ENCODE data around the gene SF3A2.
A peak's percentile ranks its signal among the peaks of the same experiment; 100 is the strongest.
"Not testable (repeated sequence)": the region's sequence is repeated elsewhere in the genome, so short reads cannot be mapped to it uniquely, and the experiment has no call there.

SF3A2 gene

DNA sequence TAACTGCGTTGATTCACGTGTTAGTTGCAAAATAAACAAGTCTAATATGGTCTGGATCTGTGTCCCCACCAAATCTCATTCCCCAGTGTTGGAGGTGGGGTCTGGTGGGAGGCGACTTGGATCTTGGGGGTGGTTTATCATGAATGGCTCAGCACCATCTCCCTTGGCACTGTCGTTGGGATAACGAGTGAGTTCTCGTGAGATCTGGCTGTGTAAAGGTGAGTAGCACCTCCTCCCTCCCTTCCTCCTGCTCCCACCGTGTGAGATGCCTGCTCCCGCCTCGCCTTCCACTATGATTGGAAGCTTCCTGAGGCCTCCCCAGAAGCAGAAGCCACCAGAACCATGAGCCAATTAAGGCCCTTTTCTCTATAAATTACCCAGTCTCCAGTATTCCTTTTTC is 40.5 kb downstream of the SF3A2 start:
- H3K4me1 ChIP-seq (ENCODE audit: control insufficient read depth, insufficient read depth, low read length) = peaks cover 42% of the 10 kb centered on the region

DNA sequence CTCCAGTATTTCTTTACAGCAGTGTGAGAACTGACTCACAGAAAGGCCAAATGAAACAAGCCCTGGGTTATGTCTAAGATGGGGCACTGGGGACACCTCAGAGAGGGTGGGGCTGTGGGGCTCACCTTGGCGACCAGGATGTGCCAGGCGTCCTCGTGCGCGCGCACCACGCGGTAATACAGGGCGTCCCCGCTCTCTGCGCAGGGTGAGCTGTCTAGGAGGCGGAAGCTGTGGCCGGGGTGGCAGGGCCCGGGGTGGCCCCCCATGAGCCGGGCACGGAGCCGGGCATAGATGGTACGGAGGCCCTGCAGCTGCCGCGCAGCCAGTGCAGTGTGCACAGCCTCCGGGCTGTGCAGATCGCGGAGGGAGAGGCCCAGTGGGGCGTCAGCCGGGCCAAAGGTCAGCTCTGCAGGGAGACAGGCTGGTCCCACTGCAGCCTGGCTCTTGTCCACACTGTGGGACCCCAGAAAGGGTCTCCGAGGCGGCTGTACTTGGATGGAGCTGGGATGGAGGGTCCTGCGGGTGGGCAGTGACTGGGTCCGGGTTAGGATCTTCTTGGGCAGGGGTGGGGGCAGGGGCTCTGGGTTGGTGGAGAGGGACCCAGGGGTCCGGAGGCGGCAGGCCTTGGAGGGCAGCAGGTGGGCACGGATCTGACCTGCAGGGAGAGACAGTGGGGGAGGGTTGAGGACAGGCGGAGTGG is 42.0 kb downstream of the SF3A2 start:
- Histone ChIP-seq H3K36me3 (ENCODE audit: insufficient read depth, low read length) (peaks cover 14% of the 10 kb centered on the region), H3K9me3 (replicated peaks; ENCODE audit: low read length) (no peaks in the 10 kb centered on the region), H3K4me1 (ENCODE audit: control insufficient read depth, insufficient read depth, low read length) (peaks cover 30% of the 10 kb centered on the region), H3K4me2 (ENCODE audit: low read length) (no peak overlapping the region), H3K9ac (ENCODE audit: low read depth, low read length) (no peak overlapping the region), H3K4me3 (ENCODE audit: low read length) (no peak overlapping the region), H3K27me3 (ENCODE audit: control insufficient read depth, insufficient read depth, low read length) (no peaks in the 10 kb centered on the region)

More for the DNA sequence above, 40.5 kb downstream of the SF3A2 start:
- no peak overlapping the region for H3K4me2 ChIP-seq (ENCODE audit: low read length)
- peaks cover 25% of the 10 kb centered on the region for H3K36me3 ChIP-seq (ENCODE audit: insufficient read depth, low read length)
- no peak overlapping the region for H3K9ac ChIP-seq (ENCODE audit: low read depth, low read length)
- no peaks in the 10 kb centered on the region for H3K9me3 ChIP-seq (replicated peaks; ENCODE audit: low read length)
- H3K27me3 ChIP-seq (ENCODE audit: control insufficient read depth, insufficient read depth, low read length) = no peaks in the 10 kb centered on the region
- H3K4me3 ChIP-seq (ENCODE audit: low read length) = no peak overlapping the region

- peaks cover 14% of the 10 kb centered on the region for H3K4me1 ChIP-seq (ENCODE audit: control insufficient read depth, insufficient read depth, low read length)
- H3K9me3 ChIP-seq (replicated peaks; ENCODE audit: low read length) = no peaks in the 10 kb centered on the region
- H3K4me3 ChIP-seq (ENCODE audit: low read length) = no peak overlapping the region
- peaks cover under 1% of the 10 kb centered on the region for H3K36me3 ChIP-seq (ENCODE audit: insufficient read depth, low read length)
- H3K27me3 ChIP-seq (ENCODE audit: control insufficient read depth, insufficient read depth, low read length) = no peaks in the 10 kb centered on the region
- no peak overlapping the region for H3K9ac ChIP-seq (ENCODE audit: low read depth, low read length)
- no peak overlapping the region for H3K4me2 ChIP-seq (ENCODE audit: low read length)
These were observed 44.1 kb downstream of the SF3A2 start for GRCh38 chr19:2280633-2281264.

DNA sequence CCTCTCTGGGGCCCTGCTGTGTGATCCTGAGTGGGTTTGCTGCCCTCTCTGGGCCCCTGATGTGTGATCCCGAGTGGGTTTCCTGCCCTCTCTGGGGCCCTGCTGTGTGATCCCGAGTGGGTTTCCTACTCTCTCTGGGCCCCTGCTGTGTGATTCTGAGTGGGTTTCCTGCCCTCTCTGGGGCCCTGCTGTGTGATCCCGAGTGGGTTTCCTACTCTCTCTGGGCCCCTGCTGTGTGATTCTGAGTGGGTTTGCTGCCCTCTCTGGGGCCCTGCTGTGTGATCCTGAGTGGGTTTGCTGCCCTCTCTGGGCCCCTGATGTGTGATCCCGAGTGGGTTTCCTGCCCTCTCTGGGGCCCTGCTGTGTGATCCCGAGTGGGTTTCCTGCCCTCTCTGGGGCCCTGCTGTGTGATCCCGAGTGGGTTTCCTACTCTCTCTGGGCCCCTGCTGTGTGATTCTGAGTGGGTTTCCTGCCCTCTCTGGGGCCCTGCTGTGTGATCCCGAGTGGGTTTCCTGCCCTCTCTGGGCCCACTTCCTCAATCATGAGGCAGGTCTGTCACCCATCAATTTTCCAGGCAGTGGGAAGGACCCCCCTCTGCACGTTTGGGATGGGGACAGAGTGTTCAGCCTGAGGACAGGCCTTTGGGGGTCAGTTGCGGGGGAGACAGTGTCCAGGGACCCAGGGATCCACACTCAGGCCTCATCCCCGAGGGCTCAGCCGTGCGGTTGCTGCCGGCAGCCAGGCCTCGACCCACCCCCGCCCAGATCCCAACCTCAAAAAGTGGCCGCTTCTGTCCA is 44.8 kb downstream of the SF3A2 start:
- not testable (repeated sequence) for H3K9ac ChIP-seq (ENCODE audit: low read depth, low read length); H3K27me3 ChIP-seq (ENCODE audit: control insufficient read depth, insufficient read depth, low read length); H3K36me3 ChIP-seq (ENCODE audit: insufficient read depth, low read length); H3K4me3 ChIP-seq (ENCODE audit: low read length); H3K9me3 ChIP-seq (replicated peaks; ENCODE audit: low read length); H3K4me1 ChIP-seq (ENCODE audit: control insufficient read depth, insufficient read depth, low read length)
- H3K4me2 ChIP-seq (ENCODE audit: low read length) = peak overlapping the region; percentile 45

DNA sequence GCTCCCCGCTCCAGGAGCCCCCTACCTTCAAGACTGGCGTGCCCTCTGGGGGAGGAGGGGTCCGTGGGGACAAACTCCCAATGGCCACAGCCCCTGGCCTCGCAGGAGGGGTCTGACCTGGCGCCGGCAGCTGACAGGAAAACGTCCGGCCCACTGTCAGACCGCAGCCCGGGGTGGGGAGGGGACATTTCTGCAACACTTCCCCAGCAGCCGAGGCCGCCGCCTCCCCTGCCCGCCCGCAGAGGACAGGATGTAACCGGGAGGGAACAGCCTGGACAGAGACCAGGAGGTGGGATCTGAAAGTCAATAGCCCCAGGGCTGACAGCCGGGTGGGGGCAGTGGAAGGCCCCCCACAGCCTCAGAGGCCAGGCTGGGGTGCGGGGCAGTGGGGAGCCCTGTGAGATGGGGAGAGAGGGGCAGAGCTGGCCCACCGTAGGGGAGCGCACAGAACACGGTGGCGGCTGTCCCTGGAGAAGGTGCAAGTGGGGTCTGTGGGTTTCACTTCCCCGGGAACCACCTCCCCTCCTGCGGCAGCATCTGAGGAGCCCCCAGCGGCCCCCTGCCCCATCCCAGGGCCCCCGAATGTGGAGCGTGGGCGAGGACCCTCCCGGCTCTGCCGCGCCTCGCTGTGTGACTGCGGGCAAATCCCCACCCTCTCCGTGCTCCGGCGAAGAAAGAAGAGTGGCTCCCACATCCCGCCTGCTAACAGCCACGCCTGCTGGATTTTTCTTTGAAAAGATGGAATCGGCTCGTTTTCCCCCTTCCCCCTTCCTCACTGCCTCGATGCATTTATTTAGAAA is 45.6 kb downstream of the SF3A2 start, which contains the start of gene PEAK3:
PEAK3 (minus strand) TSS at position 114 of the 800 bp plus-strand sequence. CDS start 1,244 bp downstream, outside the sequence.
- Histone ChIP-seq H3K9me3 (replicated peaks; ENCODE audit: low read length) (no peaks in the 10 kb centered on the region), H3K4me2 (ENCODE audit: low read length) (peak within 1 kb of the TSS; percentile 45), H3K9ac (ENCODE audit: low read depth, low read length) (no peak within 1 kb of the TSS), H3K4me1 (ENCODE audit: control insufficient read depth, insufficient read depth, low read length) (peaks cover 8% of the 10 kb centered on the region), H3K36me3 (ENCODE audit: insufficient read depth, low read length) (no peaks in the 10 kb centered on the region), H3K27me3 (ENCODE audit: control insufficient read depth, insufficient read depth, low read length) (no peaks in the 10 kb centered on the region), H3K4me3 (ENCODE audit: low read length) (no peak within 1 kb of the TSS)

GRCh38 chr19:2282862-2283237 is 46.2 kb downstream of the SF3A2 start:
- Histone ChIP-seq H3K27me3 (ENCODE audit: control insufficient read depth, insufficient read depth, low read length) (peaks cover 2% of the 10 kb centered on the region), H3K36me3 (ENCODE audit: insufficient read depth, low read length) (no peaks in the 10 kb centered on the region), H3K4me1 (ENCODE audit: control insufficient read depth, insufficient read depth, low read length) (peaks cover 8% of the 10 kb centered on the region), H3K4me2 (ENCODE audit: low read length) (no peak overlapping the region), H3K9me3 (replicated peaks; ENCODE audit: low read length) (no peaks in the 10 kb centered on the region), H3K4me3 (ENCODE audit: low read length) (no peak overlapping the region), H3K9ac (ENCODE audit: low read depth, low read length) (no peak overlapping the region)

GRCh38 chr19:2283835-2284507 is 47.3 kb downstream of the SF3A2 start:
- H3K36me3 ChIP-seq (ENCODE audit: insufficient read depth, low read length) = no peaks in the 10 kb centered on the region
- no peak overlapping the region for H3K4me3 ChIP-seq (ENCODE audit: low read length)
- H3K9ac ChIP-seq (ENCODE audit: low read depth, low read length) = no peak overlapping the region
- H3K27me3 ChIP-seq (ENCODE audit: control insufficient read depth, insufficient read depth, low read length) = peaks cover 12% of the 10 kb centered on the region
- H3K4me1 ChIP-seq (ENCODE audit: control insufficient read depth, insufficient read depth, low read length) = peaks cover 8% of the 10 kb centered on the region
- H3K9me3 ChIP-seq (replicated peaks; ENCODE audit: low read length) = no peaks in the 10 kb centered on the region
- no peak overlapping the region for H3K4me2 ChIP-seq (ENCODE audit: low read length)

GRCh38 chr19:2286402-2287140 is 49.9 kb downstream of the SF3A2 start:
- Histone ChIP-seq H3K4me1 (ENCODE audit: control insufficient read depth, insufficient read depth, low read length) (peaks cover 19% of the 10 kb centered on the region), H3K4me3 (ENCODE audit: low read length) (no peak overlapping the region), H3K9ac (ENCODE audit: low read depth, low read length) (no peak overlapping the region), H3K36me3 (ENCODE audit: insufficient read depth, low read length) (no peaks in the 10 kb centered on the region), H3K9me3 (replicated peaks; ENCODE audit: low read length) (no peaks in the 10 kb centered on the region), H3K27me3 (ENCODE audit: control insufficient read depth, insufficient read depth, low read length) (peaks cover 34% of the 10 kb centered on the region), H3K4me2 (ENCODE audit: low read length) (no peak overlapping the region)

GRCh38 chr19:2287585-2288337 is 51.1 kb downstream of the SF3A2 start:
- peaks cover 34% of the 10 kb centered on the region for H3K27me3 ChIP-seq (ENCODE audit: control insufficient read depth, insufficient read depth, low read length)
- no peaks in the 10 kb centered on the region for H3K9me3 ChIP-seq (replicated peaks; ENCODE audit: low read length)
- H3K36me3 ChIP-seq (ENCODE audit: insufficient read depth, low read length) = no peaks in the 10 kb centered on the region
- no peak overlapping the region for H3K4me3 ChIP-seq (ENCODE audit: low read length)
- H3K4me1 ChIP-seq (ENCODE audit: control insufficient read depth, insufficient read depth, low read length) = peaks cover 11% of the 10 kb centered on the region
- H3K4me2 ChIP-seq (ENCODE audit: low read length) = no peak overlapping the region
- no peak overlapping the region for H3K9ac ChIP-seq (ENCODE audit: low read depth, low read length)

DNA sequence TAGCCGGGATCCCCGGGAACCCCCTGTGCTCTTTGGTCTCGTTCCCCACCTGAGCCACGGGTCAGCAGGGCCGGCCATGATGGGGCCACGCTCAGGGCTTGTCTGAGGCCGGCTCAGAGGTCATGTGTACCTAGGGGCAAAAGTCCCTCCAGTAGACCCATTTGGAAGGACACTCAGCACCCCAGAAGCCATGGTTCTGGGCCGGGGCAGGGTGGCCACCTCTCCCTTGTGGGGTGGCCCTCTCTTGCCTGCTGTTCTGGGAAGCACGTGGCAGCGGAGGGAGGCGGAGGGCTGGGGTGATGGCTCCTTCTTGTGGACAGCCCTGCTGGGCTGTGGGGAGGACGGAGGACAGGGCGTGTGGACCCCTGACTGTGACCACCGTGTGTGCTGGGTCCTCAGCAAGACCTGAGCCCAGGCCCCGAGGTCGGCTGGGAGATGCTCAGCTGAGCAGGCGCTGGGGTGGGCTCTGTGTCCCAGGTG is 51.8 kb downstream of the SF3A2 start:
- H3K36me3 ChIP-seq (ENCODE audit: insufficient read depth, low read length) = no peaks in the 10 kb centered on the region
- H3K9me3 ChIP-seq (replicated peaks; ENCODE audit: low read length) = no peaks in the 10 kb centered on the region
- peaks cover 11% of the 10 kb centered on the region for H3K4me1 ChIP-seq (ENCODE audit: control insufficient read depth, insufficient read depth, low read length)
- H3K9ac ChIP-seq (ENCODE audit: low read depth, low read length) = no peak overlapping the region
- no peak overlapping the region for H3K4me3 ChIP-seq (ENCODE audit: low read length)
- no peak overlapping the region for H3K4me2 ChIP-seq (ENCODE audit: low read length)
- H3K27me3 ChIP-seq (ENCODE audit: control insufficient read depth, insufficient read depth, low read length) = peaks cover 34% of the 10 kb centered on the region

Data from skeletal muscle satellite cell (primary cell).